SK-N-SH treated with all-trans-retinoic acid at 6 μM for 48 hours (cell line): ENCODE results near the gene QRICH1.

Experiments
- ATAC-seq: fragments of 200-7000 bp; cut with Tn5 transposase; 3 replicates; pipeline ENCODE4 v1.9.1; 2020; ENCODE audit warnings: mild to moderate bottlenecking, moderate library complexity
- ARNTL ChIP-seq: fragments of 450-650 bp; formaldehyde crosslinking; IDR thresholded peaks from 2 replicates; pipeline ENCODE4 v1.5.0; 2020; ENCODE audit warnings: low read depth, mild to moderate bottlenecking, moderate library complexity, borderline replicate concordance
- BACH2 ChIP-seq: fragments of 250-450 bp; sonication (Bioruptor Pico); IDR thresholded peaks from 2 replicates; pipeline ENCODE4 v1.9.0; 2021; ENCODE audit warnings: mild to moderate bottlenecking, borderline replicate concordance
- CREB5 ChIP-seq: fragments of 250-450 bp; sonication (Bioruptor Pico); IDR thresholded peaks from 2 replicates; pipeline ENCODE4 v1.5.1; 2020; ENCODE audit warnings: low read depth, mild to moderate bottlenecking, moderate library complexity
- CSDC2 ChIP-seq: fragments of 250-450 bp; sonication (Bioruptor Pico); IDR thresholded peaks from 2 replicates; pipeline ENCODE4 v1.5.0; 2020; ENCODE audit warnings: mild to moderate bottlenecking, moderate library complexity
- ESRRG ChIP-seq: fragments of 250-450 bp; sonication (Bioruptor Pico); IDR thresholded peaks from 2 replicates; pipeline ENCODE4 v1.6.1; 2021; ENCODE audit warnings: mild to moderate bottlenecking
- GLIS3 ChIP-seq: fragments of 250-450 bp; sonication (Bioruptor Pico); IDR thresholded peaks from 2 replicates; pipeline ENCODE4 v1.5.0; 2020; ENCODE audit warnings: mild to moderate bottlenecking, moderate library complexity
- ISL1 ChIP-seq: fragments of 250-450 bp; sonication (Bioruptor Pico); IDR thresholded peaks from 2 replicates; pipeline ENCODE4 v2.1.2; 2022; ENCODE audit warnings: mild to moderate bottlenecking, moderate library complexity
- OSR1 ChIP-seq: fragments of 250-450 bp; sonication (Bioruptor Pico); IDR thresholded peaks from 2 replicates; pipeline ENCODE4 v1.8.0; 2022; ENCODE audit warnings: moderate library complexity, mild to moderate bottlenecking, inconsistent platforms
- PPARA ChIP-seq: fragments of 250-450 bp; sonication (Bioruptor Pico); IDR thresholded peaks from 2 replicates; pipeline ENCODE4 v1.5.0; 2020; ENCODE audit warnings: mild to moderate bottlenecking, borderline replicate concordance
- RARB ChIP-seq: fragments of 250-450 bp; sonication (Bioruptor Pico); IDR thresholded peaks from 2 replicates; pipeline ENCODE4 v1.8.0; 2021; ENCODE audit warnings: mild to moderate bottlenecking, moderate library complexity
- SNAI2 ChIP-seq: fragments of 250-450 bp; sonication (Bioruptor Pico); IDR thresholded peaks from 2 replicates; pipeline ENCODE4 v1.5.0; 2020; ENCODE audit warnings: mild to moderate bottlenecking, moderate library complexity
- TOX ChIP-seq: fragments of 250-450 bp; sonication (Bioruptor Pico); IDR thresholded peaks from 2 replicates; pipeline ENCODE4 v1.8.0; 2021; ENCODE audit warnings: mild to moderate bottlenecking, moderate library complexity, borderline replicate concordance
- ZC3H10 ChIP-seq: fragments of 250-450 bp; sonication (Bioruptor Pico); IDR thresholded peaks from 2 replicates; pipeline ENCODE4 v1.5.1; 2021; ENCODE audit warnings: mild to moderate bottlenecking, moderate library complexity
- ZFP30 ChIP-seq: fragments of 450-650 bp; formaldehyde crosslinking; IDR thresholded peaks from 2 replicates; pipeline ENCODE4 v1.5.0; 2022; ENCODE audit warnings: mild to moderate bottlenecking, moderate library complexity
- ZNF565 ChIP-seq: fragments of 450-650 bp; formaldehyde crosslinking; conservative IDR thresholded peaks from 2 replicates; pipeline ENCODE4 v1.5.0; 2020; ENCODE audit warnings: low read depth, mild to moderate bottlenecking, moderate library complexity
- ZNF70 ChIP-seq: fragments of 450-650 bp; formaldehyde crosslinking; IDR thresholded peaks from 2 replicates; pipeline ENCODE4 v1.5.0; 2020; ENCODE audit warnings: mild to moderate bottlenecking, moderate library complexity
- ZNF8 ChIP-seq: fragments of 450-650 bp; formaldehyde crosslinking; IDR thresholded peaks from 2 replicates; pipeline ENCODE4 v1.5.0; 2020; ENCODE audit warnings: mild to moderate bottlenecking, moderate library complexity
- TF ChIP-seq, protein P1 (sequence below): fragments of 250-450 bp; sonication (Bioruptor Pico); IDR thresholded peaks from 2 replicates; pipeline ENCODE4 v1.8.0; 2020; ENCODE audit warnings: mild to moderate bottlenecking, moderate library complexity, borderline replicate concordance
- TF ChIP-seq, protein P2 (sequence below): fragments of 250-450 bp; sonication (Bioruptor Pico); IDR thresholded peaks from 2 replicates; pipeline ENCODE4 v1.5.1; 2021; ENCODE audit warnings: mild to moderate bottlenecking, moderate library complexity
- TF ChIP-seq, protein P3 (sequence below): fragments of 250-450 bp; sonication (Bioruptor Pico); IDR thresholded peaks from 2 replicates; pipeline ENCODE4 v1.5.0; 2020; ENCODE audit warnings: mild to moderate bottlenecking, moderate library complexity

QRICH1 gene

GRCh38 chr3:48997102-48997635 lies 96.7 kb downstream of the QRICH1 start (continued):
- TF ChIP-seq, protein P1, sequence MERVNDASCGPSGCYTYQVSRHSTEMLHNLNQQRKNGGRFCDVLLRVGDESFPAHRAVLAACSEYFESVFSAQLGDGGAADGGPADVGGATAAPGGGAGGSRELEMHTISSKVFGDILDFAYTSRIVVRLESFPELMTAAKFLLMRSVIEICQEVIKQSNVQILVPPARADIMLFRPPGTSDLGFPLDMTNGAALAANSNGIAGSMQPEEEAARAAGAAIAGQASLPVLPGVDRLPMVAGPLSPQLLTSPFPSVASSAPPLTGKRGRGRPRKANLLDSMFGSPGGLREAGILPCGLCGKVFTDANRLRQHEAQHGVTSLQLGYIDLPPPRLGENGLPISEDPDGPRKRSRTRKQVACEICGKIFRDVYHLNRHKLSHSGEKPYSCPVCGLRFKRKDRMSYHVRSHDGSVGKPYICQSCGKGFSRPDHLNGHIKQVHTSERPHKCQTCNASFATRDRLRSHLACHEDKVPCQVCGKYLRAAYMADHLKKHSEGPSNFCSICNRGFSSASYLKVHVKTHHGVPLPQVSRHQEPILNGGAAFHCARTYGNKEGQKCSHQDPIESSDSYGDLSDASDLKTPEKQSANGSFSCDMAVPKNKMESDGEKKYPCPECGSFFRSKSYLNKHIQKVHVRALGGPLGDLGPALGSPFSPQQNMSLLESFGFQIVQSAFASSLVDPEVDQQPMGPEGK (CRISPR knock-in tag), result no peak
- no peak for TF ChIP-seq CREB5 (CRISPR knock-in tag)

- no peak for ATAC-seq
- no peak for TF ChIP-seq ZNF565 (CRISPR knock-in tag)
Measured at GRCh38 chr3:48996640-48997039, 97.2 kb downstream of the QRICH1 start.

DNA sequence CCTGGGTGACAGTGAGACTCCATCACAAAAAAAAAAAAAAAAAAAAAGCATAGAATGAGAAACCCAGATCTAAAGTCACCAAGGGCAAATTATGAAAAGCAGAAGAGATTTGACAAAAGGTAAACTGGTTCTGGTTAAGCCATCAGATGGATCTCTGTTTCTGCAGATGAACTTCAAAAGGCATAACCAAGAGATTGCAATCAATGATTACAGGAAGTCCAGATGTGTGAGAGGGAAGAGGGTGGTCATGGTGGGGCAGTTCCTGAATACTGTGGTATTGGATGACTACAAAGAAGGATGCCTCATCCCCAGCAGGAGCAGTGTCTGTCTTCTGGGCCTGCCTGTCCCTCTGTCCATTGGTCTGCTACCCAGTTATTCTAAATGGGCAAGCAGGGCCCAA lies 100.0 kb downstream of the QRICH1 start:
- no peak for ATAC-seq
- TF ChIP-seq TOX (CRISPR knock-in tag) (no peak), ISL1 (CRISPR knock-in tag) (no peak), CREB5 (CRISPR knock-in tag) (no peak), ZFP30 (CRISPR knock-in tag) (no peak), CSDC2 (no peak), ZNF8 (CRISPR knock-in tag) (no peak), ESRRG (CRISPR knock-in tag) (no peak), GLIS3 (CRISPR knock-in tag) (no peak), ZNF70 (CRISPR knock-in tag) (no peak), RARB (CRISPR knock-in tag) (no peak), PPARA (CRISPR knock-in tag) (no peak), BACH2 (CRISPR knock-in tag) (no peak)
- TF ChIP-seq, protein P2, sequence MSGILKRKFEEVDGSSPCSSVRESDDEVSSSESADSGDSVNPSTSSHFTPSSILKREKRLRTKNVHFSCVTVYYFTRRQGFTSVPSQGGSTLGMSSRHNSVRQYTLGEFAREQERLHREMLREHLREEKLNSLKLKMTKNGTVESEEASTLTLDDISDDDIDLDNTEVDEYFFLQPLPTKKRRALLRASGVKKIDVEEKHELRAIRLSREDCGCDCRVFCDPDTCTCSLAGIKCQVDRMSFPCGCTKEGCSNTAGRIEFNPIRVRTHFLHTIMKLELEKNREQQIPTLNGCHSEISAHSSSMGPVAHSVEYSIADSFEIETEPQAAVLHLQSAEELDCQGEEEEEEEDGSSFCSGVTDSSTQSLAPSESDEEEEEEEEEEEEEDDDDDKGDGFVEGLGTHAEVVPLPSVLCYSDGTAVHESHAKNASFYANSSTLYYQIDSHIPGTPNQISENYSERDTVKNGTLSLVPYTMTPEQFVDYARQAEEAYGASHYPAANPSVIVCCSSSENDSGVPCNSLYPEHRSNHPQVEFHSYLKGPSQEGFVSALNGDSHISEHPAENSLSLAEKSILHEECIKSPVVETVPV (CRISPR knock-in tag), result no peak
- TF ChIP-seq, protein P3, sequence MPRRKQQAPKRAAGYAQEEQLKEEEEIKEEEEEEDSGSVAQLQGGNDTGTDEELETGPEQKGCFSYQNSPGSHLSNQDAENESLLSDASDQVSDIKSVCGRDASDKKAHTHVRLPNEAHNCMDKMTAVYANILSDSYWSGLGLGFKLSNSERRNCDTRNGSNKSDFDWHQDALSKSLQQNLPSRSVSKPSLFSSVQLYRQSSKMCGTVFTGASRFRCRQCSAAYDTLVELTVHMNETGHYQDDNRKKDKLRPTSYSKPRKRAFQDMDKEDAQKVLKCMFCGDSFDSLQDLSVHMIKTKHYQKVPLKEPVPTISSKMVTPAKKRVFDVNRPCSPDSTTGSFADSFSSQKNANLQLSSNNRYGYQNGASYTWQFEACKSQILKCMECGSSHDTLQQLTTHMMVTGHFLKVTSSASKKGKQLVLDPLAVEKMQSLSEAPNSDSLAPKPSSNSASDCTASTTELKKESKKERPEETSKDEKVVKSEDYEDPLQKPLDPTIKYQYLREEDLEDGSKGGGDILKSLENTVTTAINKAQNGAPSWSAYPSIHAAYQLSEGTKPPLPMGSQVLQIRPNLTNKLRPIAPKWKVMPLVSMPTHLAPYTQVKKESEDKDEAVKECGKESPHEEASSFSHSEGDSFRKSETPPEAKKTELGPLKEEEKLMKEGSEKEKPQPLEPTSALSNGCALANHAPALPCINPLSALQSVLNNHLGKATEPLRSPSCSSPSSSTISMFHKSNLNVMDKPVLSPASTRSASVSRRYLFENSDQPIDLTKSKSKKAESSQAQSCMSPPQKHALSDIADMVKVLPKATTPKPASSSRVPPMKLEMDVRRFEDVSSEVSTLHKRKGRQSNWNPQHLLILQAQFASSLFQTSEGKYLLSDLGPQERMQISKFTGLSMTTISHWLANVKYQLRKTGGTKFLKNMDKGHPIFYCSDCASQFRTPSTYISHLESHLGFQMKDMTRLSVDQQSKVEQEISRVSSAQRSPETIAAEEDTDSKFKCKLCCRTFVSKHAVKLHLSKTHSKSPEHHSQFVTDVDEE (CRISPR knock-in tag), result no peak
- TF ChIP-seq, protein P1 (CRISPR knock-in tag), result no peak

- no peak for ATAC-seq
- TF ChIP-seq ZNF8 (CRISPR knock-in tag) (no peak), SNAI2 (CRISPR knock-in tag) (no peak), BACH2 (CRISPR knock-in tag) (no peak), ZC3H10 (CRISPR knock-in tag) (no peak), OSR1 (CRISPR knock-in tag) (no peak), PPARA (CRISPR knock-in tag) (no peak), CSDC2 (no peak), ISL1 (CRISPR knock-in tag) (no peak), GLIS3 (CRISPR knock-in tag) (no peak), ZNF565 (CRISPR knock-in tag) (no peak), ESRRG (CRISPR knock-in tag) (no peak), ARNTL (CRISPR knock-in tag) (no peak), ZNF70 (CRISPR knock-in tag) (no peak), ZFP30 (CRISPR knock-in tag) (no peak), TOX (CRISPR knock-in tag) (no peak)
- TF ChIP-seq, protein P3 (CRISPR knock-in tag), result no peak
Measured at GRCh38 chr3:48991851-48992545, 101.9 kb downstream of the QRICH1 start.
